Gastroesophageal sphincter (tissue), 4 donors: ENCODE measurements around the gene P2RY11. TPM values are rescaled to one million over a fixed set of nuclear protein-coding genes. Genes with fewer than 3 reads are reported as not detected.

ENCODE experiments used
- ATAC-seq: fragments of 150-250 bp; one replicate; pipeline ENCODE4 v1.9.1; 2016; ENCODE audit warnings: mild to moderate bottlenecking, moderate library complexity
- H3K27ac ChIP-seq, 4 donors: fragments of 200-600 bp; sonication (generic) in 3 of 4; 1 replicate in 3 of 4; 2 replicates in 1 of 4; pipeline ENCODE4 v1.5.1; 2016 to 2019
- H3K27me3 ChIP-seq: fragments of 200-600 bp; sonication (generic); one replicate; pipeline ENCODE4 v1.5.1; 2019
- H3K36me3 ChIP-seq, 2 donors: fragments of 200-600 bp; sonication (generic); one replicate each; pipeline ENCODE4 v1.5.1; 2019; ENCODE audit warnings: control low read depth in 1 of 2
- H3K4me1 ChIP-seq, 3 donors: fragments of 200-600 bp; sonication (generic); 1 replicate in 2 of 3; 2 replicates in 1 of 3; pipeline ENCODE4 v1.5.1; 2016 to 2019; ENCODE audit warnings: control low read depth in 2 of 3
- H3K4me3 ChIP-seq, 2 donors: fragments of 200-600 bp; sonication (generic); one replicate each; pipeline ENCODE4 v1.5.1; 2019; ENCODE audit warnings: mild to moderate bottlenecking in 1 of 2, moderate library complexity in 1 of 2
- H3K9me3 ChIP-seq, 3 donors: fragments of 200-600 bp; sonication (generic); one replicate each; pipeline ENCODE4 v1.5.1; 2017 to 2019; ENCODE audit warnings: control low read depth in 2 of 3
- CTCF ChIP-seq, 4 experiments: fragments of 200-600 bp in 2 of 4; fragments of 450-650 bp in 2 of 4; sonication (generic) in 1 of 4; IDR thresholded peaks; one replicate each; pipeline ENCODE4 v1.5.1; 2017 to 2019; ENCODE audit warnings: antibody characterized with exemption in 4 of 4, mild to moderate bottlenecking in 2 of 4, moderate library complexity in 2 of 4
- EP300 ChIP-seq: sonication (generic); formaldehyde crosslinking; IDR thresholded peaks from one replicate; pipeline ENCODE4 v1.6.1; 2017; ENCODE audit warnings: antibody characterized with exemption, mild to moderate bottlenecking
- POLR2A ChIP-seq, 2 donors: fragments of 450-650 bp; IDR thresholded peaks; one replicate each; pipeline ENCODE4 v1.6.1; 2017; ENCODE audit warnings: antibody characterized with exemption in 2 of 2, mild to moderate bottlenecking in 2 of 2, moderate library complexity in 1 of 2
- POLR2AphosphoS5 ChIP-seq: sonication (generic); formaldehyde crosslinking; IDR thresholded peaks from one replicate; pipeline ENCODE4 v1.6.1; 2017; ENCODE audit warnings: antibody characterized with exemption
- WGBS, 2 donors: methylation state at CpG; one replicate each; pipeline ENCODE4 v1.1.5; 2018; ENCODE audit warnings: low coverage in 1 of 2; 5-methylcytosine and 5-hydroxymethylcytosine counted together
- total RNA-seq, 4 donors: library from RNA; depleted of rRNA; stranded (reverse); fragments of >200 nt; gene quantifications; one replicate each; pipeline ENCODE4 v1.1.0, GENCODE V29; 2016

The P2RY11 gene
- total RNA-seq, 4 donors from 2014 or later: 0.96 to 15.7 (median 5.3) TPM

- peak; percentile 41 to 55 for TF ChIP-seq POLR2A (IDR thresholded peaks at IDR 0.05)
- TF ChIP-seq POLR2AphosphoS5: peak; percentile 17
- TF ChIP-seq EP300: no peak
- no peak for TF ChIP-seq CTCF (IDR thresholded peaks at IDR 0.05)
- H3K4me3 ChIP-seq: peak overlapping the region; percentile 20 to 57
- peak; percentile 93 for ATAC-seq
- H3K9me3 ChIP-seq: no peaks in the 10 kb centered on the region
- H3K27ac ChIP-seq: peak overlapping the region in 3 of 4 donors; percentile 81 to 85 (median 84)
- peaks cover 0 to 26% of the 10 kb centered on the region in 2 donors for H3K36me3 ChIP-seq
- WGBS, 2 donors: 0% methylated on average over 1 of the region's 97 CpGs; no CpG with 5 or more reads in 1 of the 2 donors
- H3K4me1 ChIP-seq: peaks cover 0 to 17% (median 0%) of the 10 kb centered on the region in 3 donors
- H3K27me3 ChIP-seq: no peaks in the 10 kb centered on the region
Measured at GRCh38 chr19:10095948-10096614, 15.4 kb upstream of the P2RY11 start.

- no peak for ATAC-seq
- Histone ChIP-seq H3K36me3 (peaks cover 0 to 21% of the 10 kb centered on the region in 2 donors), H3K9me3 (no peaks in the 10 kb centered on the region), H3K27me3 (no peaks in the 10 kb centered on the region), H3K4me3 (peak overlapping the region; percentile 20 to 57), H3K4me1 (peaks cover 0 to 17% (median 0%) of the 10 kb centered on the region in 3 donors), H3K27ac (peak overlapping the region in 3 of 4 donors; percentile 74 to 85 (median 81))
- WGBS, 2 donors: 28% methylated on average over 10 of the region's 26 CpGs; no CpG with 5 or more reads in 1 of the 2 donors
- TF ChIP-seq CTCF (IDR thresholded peaks at IDR 0.05) (no peak), EP300 (no peak), POLR2AphosphoS5 (no peak)
Measured at GRCh38 chr19:10096615-10096963, 14.9 kb upstream of the P2RY11 start.

- Histone ChIP-seq H3K4me1 (peaks cover 0 to 15% (median 0%) of the 10 kb centered on the region in 3 donors), H3K27ac (no peak overlapping the region), H3K36me3 (no peaks in the 10 kb centered on the region), H3K27me3 (no peaks in the 10 kb centered on the region), H3K4me3 (no peak overlapping the region), H3K9me3 (no peaks in the 10 kb centered on the region)
- WGBS, 2 donors: 71 to 89% methylated on average over 2 to 3 of the region's 5 CpGs
- TF ChIP-seq CTCF (IDR thresholded peaks at IDR 0.05) (no peak), POLR2AphosphoS5 (no peak), POLR2A (IDR thresholded peaks at IDR 0.05) (no peak), EP300 (no peak)
- ATAC-seq: no peak
Measured at GRCh38 chr19:10100163-10100785, 11.2 kb upstream of the P2RY11 start.

- no peaks in the 10 kb centered on the region for H3K9me3 ChIP-seq
- H3K27ac ChIP-seq: no peak overlapping the region
- 40 to 52% methylated on average over 1 to 2 of the region's 7 CpGs for WGBS, 2 donors
- TF ChIP-seq CTCF (IDR thresholded peaks at IDR 0.05) (no peak), POLR2AphosphoS5 (no peak), POLR2A (IDR thresholded peaks at IDR 0.05) (no peak), EP300 (no peak)
- ATAC-seq: no peak
- no peaks in the 10 kb centered on the region for H3K27me3 ChIP-seq
- H3K36me3 ChIP-seq: peaks cover 0 to 7% of the 10 kb centered on the region in 2 donors
- peaks cover 0 to 21% (median 10%) of the 10 kb centered on the region in 3 donors for H3K4me1 ChIP-seq
- no peak overlapping the region for H3K4me3 ChIP-seq
Measured at GRCh38 chr19:10102787-10103236, 8.7 kb upstream of the P2RY11 start.

GRCh38 chr19:10104130-10104513 is 7.4 kb upstream of the P2RY11 start:
- Histone ChIP-seq H3K4me3 (no peak overlapping the region), H3K36me3 (peaks cover 0 to 20% of the 10 kb centered on the region in 2 donors), H3K9me3 (no peaks in the 10 kb centered on the region), H3K4me1 (peaks cover 0 to 25% (median 10%) of the 10 kb centered on the region in 3 donors), H3K27ac (no peak overlapping the region), H3K27me3 (no peaks in the 10 kb centered on the region)
- no peak for TF ChIP-seq EP300
- no peak for TF ChIP-seq CTCF (IDR thresholded peaks at IDR 0.05)
- no peak for TF ChIP-seq POLR2AphosphoS5
- ATAC-seq: no peak
